H1 (cell line): ENCODE results near the gene PRC1. TPM values are rescaled to one million over a fixed set of nuclear protein-coding genes. Genes with fewer than 3 reads are reported as not detected.

Experiments used
- CTCF ChIA-PET: fragments of 300-600 bp; sonication (Branson Sonifier 250); formaldehyde crosslinking; loops from one replicate; lab custom pipeline; 2021; ENCODE audit not compliant: partially characterized antibody; lab: Charles Lee
- POLR2A ChIA-PET: fragments of 300-600 bp; sonication (Branson Sonifier 250); formaldehyde crosslinking; loops from one replicate; lab custom pipeline; 2021; ENCODE audit warnings: inconsistent platforms; ENCODE audit not compliant: partially characterized antibody; lab: Charles Lee
- DNase-seq, 2 experiments: peaks; one replicate each; pipeline versions ENCODE4 v3.0.0 to v3.0.0-alpha.2; 2010 to 2022; ENCODE audit warnings: low spot score in 2 of 2, low read depth in 1 of 2, mixed read lengths in 1 of 2
- FAIRE-seq: peaks from 2 replicates; lab custom pipeline; 2011; peaks lifted over from hg19 to GRCh38; lab: Jason Lieb, UNC
- H2AFZ ChIP-seq: 2 replicates; pipeline ENCODE4 v1.8.1; 2012; ENCODE audit warnings: low read length, inconsistent platforms
- H2AK5ac ChIP-seq: 2 replicates; pipeline ENCODE4 v1.6.1; 2013; ENCODE audit warnings: low read depth, low read length
- H2BK120ac ChIP-seq: replicated peaks from 2 replicates; pipeline ENCODE3; 2013; ENCODE audit warnings: low read depth, low read length, inconsistent platforms
- H2BK12ac ChIP-seq: 2 replicates; pipeline ENCODE4 v1.6.1; 2013; ENCODE audit warnings: low read depth, low read length
- H2BK15ac ChIP-seq: 2 replicates; pipeline ENCODE4 v1.6.1; 2013; ENCODE audit warnings: low read length
- H2BK20ac ChIP-seq: 2 replicates; pipeline ENCODE4 v1.6.1; 2013; ENCODE audit warnings: low read length
- H2BK5ac ChIP-seq: 2 replicates; pipeline ENCODE4 v1.6.1; 2013; ENCODE audit warnings: low read depth, low read length
- H3K14ac ChIP-seq: 2 replicates; pipeline ENCODE4 v1.6.1; 2013; ENCODE audit warnings: inconsistent platforms; ENCODE audit not compliant: insufficient read length
- H3K18ac ChIP-seq: 2 replicates; pipeline ENCODE4 v1.6.1; 2013; ENCODE audit warnings: low read length; ENCODE audit errors: extremely low read depth
- H3K23ac ChIP-seq: 2 replicates; pipeline ENCODE4 v1.6.1; 2013; ENCODE audit warnings: inconsistent platforms; ENCODE audit not compliant: insufficient read length
- H3K23me2 ChIP-seq: 2 replicates; pipeline ENCODE4 v1.6.1; 2013; ENCODE audit warnings: low read depth, low read length
- H3K27ac ChIP-seq: 2 replicates; pipeline ENCODE4 v1.6.1; 2011; ENCODE audit warnings: low read depth, low read length, inconsistent platforms
- H3K27me3 ChIP-seq, 4 experiments: replicated peaks in 1 of 4; 1 replicate in 1 of 4; 2 replicates in 3 of 4; pipeline versions ENCODE4 v1.6.1 to v1.8.1; 2011 to 2013; ENCODE audit warnings: low read length in 3 of 4, mild to moderate bottlenecking in 3 of 4, inconsistent platforms in 2 of 4, mixed read lengths in 2 of 4, moderate library complexity in 1 of 4; ENCODE audit not compliant: control insufficient read depth in 3 of 4, insufficient read depth in 3 of 4; ENCODE audit errors: extremely low read depth in 1 of 4
- H3K36me3 ChIP-seq, 4 experiments: 2 replicates each; pipeline versions ENCODE4 v1.6.1 to v1.8.1; 2011 to 2013; ENCODE audit warnings: mild to moderate bottlenecking in 4 of 4, low read length in 3 of 4, moderate library complexity in 2 of 4, control low read depth in 1 of 4, inconsistent platforms in 1 of 4; ENCODE audit not compliant: insufficient read depth in 4 of 4, control insufficient read depth in 2 of 4
- H3K4ac ChIP-seq: replicated peaks from 2 replicates; pipeline ENCODE3; 2013; ENCODE audit warnings: low read length, low read depth, mixed read lengths, inconsistent platforms; ENCODE audit not compliant: insufficient read length
- H3K4me1 ChIP-seq, 4 experiments: replicated peaks in 1 of 4; 1 replicate in 1 of 4; 2 replicates in 3 of 4; pipeline versions ENCODE4 v1.6.1 to v1.8.1; 2011 to 2013; ENCODE audit warnings: low read length in 3 of 4, inconsistent platforms in 2 of 4, mixed read lengths in 1 of 4; ENCODE audit not compliant: insufficient read depth in 4 of 4, control insufficient read depth in 3 of 4
- H3K4me2 ChIP-seq, 2 experiments: 2 replicates each; pipeline versions ENCODE4 v1.6.1 to v1.8.1; 2011 to 2013; ENCODE audit warnings: low read depth in 2 of 2, low read length in 2 of 2, control low read depth in 1 of 2, inconsistent platforms in 1 of 2, mild to moderate bottlenecking in 1 of 2; ENCODE audit not compliant: insufficient read depth in 1 of 2
- H3K4me3 ChIP-seq, 4 experiments: fragments of 200-600, 300-600 bp in 1 of 4; sonication (generic), shearing (Covaris generic), sonication (Bioruptor Twin) in 1 of 4; 2 replicates each; pipeline versions ENCODE4 v1.5.1 to v1.8.1; 2011 to 2016; ENCODE audit warnings: low read length in 4 of 4, low read depth in 3 of 4, control low read depth in 2 of 4, inconsistent platforms in 2 of 4, mild to moderate bottlenecking in 2 of 4, mixed read lengths in 1 of 4, moderate library complexity in 1 of 4; ENCODE audit not compliant: insufficient read depth in 2 of 4; ENCODE audit errors: extremely low read depth in 1 of 4
- H3K56ac ChIP-seq: replicated peaks from 2 replicates; pipeline ENCODE3; 2013; ENCODE audit warnings: low read depth, mild to moderate bottlenecking, mixed read lengths, low read length, inconsistent platforms; ENCODE audit not compliant: insufficient read length
- H3K79me1 ChIP-seq: 2 replicates; pipeline ENCODE4 v1.6.1; 2013; ENCODE audit warnings: low read depth, low read length, control low read depth
- H3K79me2 ChIP-seq, 2 experiments: 2 replicates each; pipeline versions ENCODE4 v1.6.1 to v1.8.1; 2012 to 2013; ENCODE audit warnings: low read length in 2 of 2, mild to moderate bottlenecking in 2 of 2, inconsistent platforms in 1 of 2; ENCODE audit not compliant: insufficient read depth in 2 of 2, control insufficient read depth in 1 of 2
- H3K9ac ChIP-seq, 4 experiments: replicated peaks in 1 of 4; 1 replicate in 1 of 4; 2 replicates in 3 of 4; pipeline versions ENCODE4 v1.6.1 to v1.8.1; 2011 to 2013; ENCODE audit warnings: low read depth in 3 of 4, low read length in 3 of 4, control low read depth in 2 of 4, mild to moderate bottlenecking in 2 of 4, moderate library complexity in 2 of 4, inconsistent platforms in 1 of 4; ENCODE audit errors: extremely low read depth in 1 of 4
- H3K9me3 ChIP-seq, 2 experiments: 2 replicates each; pipeline versions ENCODE4 v1.6.1 to v1.8.1; 2012 to 2013; ENCODE audit warnings: mild to moderate bottlenecking in 2 of 2, moderate library complexity in 2 of 2, control low read depth in 1 of 2, inconsistent platforms in 1 of 2, low read depth in 1 of 2, low read length in 1 of 2, mixed read lengths in 1 of 2; ENCODE audit not compliant: insufficient read depth in 2 of 2
- H4K20me1 ChIP-seq, 2 experiments: replicated peaks in 1 of 2; 2 replicates each; pipeline versions ENCODE3 to v1.8.1; 2011 to 2013; ENCODE audit warnings: inconsistent platforms in 2 of 2, low read length in 2 of 2, mild to moderate bottlenecking in 1 of 2; ENCODE audit not compliant: insufficient read depth in 2 of 2, control insufficient read depth in 1 of 2
- H4K5ac ChIP-seq: 2 replicates; pipeline ENCODE4 v1.6.1; 2013; ENCODE audit warnings: low read length, low read depth, mixed read lengths, inconsistent platforms; ENCODE audit not compliant: insufficient read length
- H4K8ac ChIP-seq: 2 replicates; pipeline ENCODE4 v1.8.0; 2013; ENCODE audit warnings: mild to moderate bottlenecking, moderate library complexity, low read length, inconsistent platforms; ENCODE audit not compliant: insufficient read depth; ENCODE audit errors: extremely low read depth
- H4K91ac ChIP-seq: replicated peaks from 2 replicates; pipeline ENCODE3; 2013; ENCODE audit warnings: low read length, mixed read lengths, inconsistent platforms; ENCODE audit not compliant: insufficient read length
- JUN ChIP-seq: IDR thresholded peaks from 2 replicates; pipeline ENCODE4 v1.6.1; 2011; ENCODE audit warnings: low read depth, mild to moderate bottlenecking, improper control_type of control experiment, low read length
- JUND ChIP-seq: IDR thresholded peaks from 2 replicates; pipeline ENCODE4 v1.6.1; 2011; ENCODE audit warnings: mild to moderate bottlenecking, improper control_type of control experiment, low read length
- KDM1A ChIP-seq: fragments of 200-600, 300-600 bp; sonication (generic); IDR thresholded peaks from 2 replicates; pipeline ENCODE4 v1.7.1; 2016; ENCODE audit warnings: mild to moderate bottlenecking, low read length, borderline replicate concordance
- POLR2AphosphoS5 ChIP-seq: IDR thresholded peaks from 2 replicates; pipeline ENCODE4 v1.6.1; 2011; ENCODE audit warnings: low read depth, low read length
- POU5F1 ChIP-seq: IDR thresholded peaks from 2 replicates; pipeline ENCODE4 v1.6.1; 2011; ENCODE audit warnings: low read depth, mild to moderate bottlenecking, low read length, moderate library complexity
- RAD21 ChIP-seq, 2 experiments: IDR thresholded peaks in 1 of 2; conservative IDR thresholded peaks in 1 of 2; 2 replicates each; pipeline ENCODE4 v1.6.1; 2011; ENCODE audit warnings: low read depth in 2 of 2, low read length in 2 of 2, improper control_type of control experiment in 1 of 2, inconsistent platforms in 1 of 2, mild to moderate bottlenecking in 1 of 2, moderate library complexity in 1 of 2
- RXRA ChIP-seq: IDR thresholded peaks from 2 replicates; pipeline ENCODE4 v1.6.1; 2011; ENCODE audit warnings: low read depth, mild to moderate bottlenecking, low read length, moderate library complexity; ENCODE audit not compliant: insufficient read depth
- SAP30 ChIP-seq: fragments of 300-600 bp; sonication (generic); IDR thresholded peaks from 2 replicates; pipeline ENCODE4 v1.7.1; 2012; ENCODE audit warnings: low read length, moderate library complexity, mild to moderate bottlenecking, inconsistent platforms; ENCODE audit not compliant: insufficient read depth, insufficient replicate concordance
- USF2 ChIP-seq: IDR thresholded peaks from 2 replicates; pipeline ENCODE4 v1.6.1; 2011; ENCODE audit warnings: low read length, improper control_type of control experiment
- WGBS, 2 experiments: shearing (Covaris generic) in 1 of 2; methylation state at CpG; one replicate each; pipeline versions ENCODE4 v1.1.6 to v1.1.7; 2013 to 2015; ENCODE audit warnings: low lambda C conversion rate in 2 of 2, mixed read lengths in 2 of 2, inconsistent platforms in 1 of 2, low coverage in 1 of 2, missing lambda C conversion rate in 1 of 2; ENCODE audit not compliant: insufficient replicate concordance in 2 of 2, insufficient coverage in 1 of 2, insufficient read length in 1 of 2; ENCODE audit errors: extremely low coverage in 1 of 2, missing lambda C conversion rate in 1 of 2; 5-methylcytosine and 5-hydroxymethylcytosine counted together
- polyA plus RNA-seq, 7 experiments: library from polyadenylated mRNA; depleted of rRNA in 3 of 7; stranded (reverse) in 5 of 7; unstranded in 2 of 7; fragments of >200 nt in 5 of 7; fragments of 200-250 nt in 2 of 7; gene quantifications; 1 replicate in 5 of 7; 2 replicates in 1 of 7; 4 replicates in 1 of 7; pipeline versions ENCODE4 v1.2.1 to v1.2.3, GENCODE V29; 2011 to 2013; ENCODE audit warnings: missing spikeins in 2 of 7, mixed read lengths in 2 of 7
- total RNA-seq: library from RNA; stranded (reverse); fragmentation: NEBNext Ultra II Directional; extraction: Animal tissue kit (Norgen Biotek cat#: 25700); gene quantifications from 2 replicates; pipeline ENCODE4 v1.2.1, GENCODE V29; 2021

PRC1 gene
- total and polyA plus RNA-seq, 2 of the 8 experiments (the other 6 are each of a cell fraction or from before 2014, with no cell fraction given) = 90.7 to 181 TPM

- no peak overlapping the region for H3K27ac ChIP-seq
- H2AK5ac ChIP-seq = no peak overlapping the region
- ChIA-PET CTCF (interaction anchor here (0.7 to 19.2 kb wide), 7 partner anchors 9 to 1018 kb away, joined by 3 to 306 read pairs (median 5); partner anchors contain the start of genes HDDC3 and UNC45A), POLR2A (interaction anchor here (0.6 to 2.7 kb wide), 5 partner anchors 10 to 74 kb away, joined by 3 to 14 read pairs (median 9); partner anchors contain the start of genes HDDC3, PRC1 and UNC45A)
- peaks cover 8 to 43% (median 30%) of the 10 kb centered on the region in 4 experiments for H3K36me3 ChIP-seq
- no peaks in the 10 kb centered on the region for H3K27me3 ChIP-seq
- H3K9me3 ChIP-seq = no peaks in the 10 kb centered on the region
- H2BK5ac ChIP-seq = no peak overlapping the region
- no peak overlapping the region for H4K91ac ChIP-seq
- no peak overlapping the region; a peak in 1 of 7 replicates for H3K9ac ChIP-seq
- H2BK15ac ChIP-seq = no peak overlapping the region
- H3K79me1 ChIP-seq = peaks cover 3% of the 10 kb centered on the region; the same call in 1 of the 2 replicates
- no peak overlapping the region for H3K14ac ChIP-seq
- H3K23me2 ChIP-seq = peaks cover 14% of the 10 kb centered on the region; the same call in 1 of the 2 replicates
- H4K20me1 ChIP-seq = peaks cover 0 to 5% of the 10 kb centered on the region in 2 experiments
- no peak overlapping the region for H4K8ac ChIP-seq
- H3K18ac ChIP-seq = no peak overlapping the region
- no peak for DNase-seq
- no peak overlapping the region for H2BK120ac ChIP-seq
- H3K23ac ChIP-seq = no peak overlapping the region
- no peak overlapping the region for H3K4me2 ChIP-seq
- H3K4me1 ChIP-seq = peaks cover 0 to 15% (median 8%) of the 10 kb centered on the region in 4 experiments; a peak in 6 of 7 replicates
- H2BK20ac ChIP-seq = no peak overlapping the region
- WGBS, 2 experiments = 94% methylated on average over 14 of the region's 14 CpGs; no CpG with 5 or more reads in 1 of the 2 experiments
- H3K56ac ChIP-seq = no peak overlapping the region
- H3K4me3 ChIP-seq = no peak overlapping the region
- H4K5ac ChIP-seq = no peak overlapping the region
- no peak overlapping the region for H2AFZ ChIP-seq
- H3K79me2 ChIP-seq = no peaks in the 10 kb centered on the region
- H2BK12ac ChIP-seq = no peak overlapping the region
- FAIRE-seq = no peak
- H3K4ac ChIP-seq = no peak overlapping the region
- TF ChIP-seq JUND (no peak), KDM1A (no peak), SAP30 (no peak), POU5F1 (no peak), RAD21 (IDR thresholded peaks at IDR 0.05 in 1 of 2, conservative IDR thresholded peaks at IDR 0.05 in 1 of 2; ENCODE audit: low read depth in 2 of 2, low read length in 2 of 2) (no peak), RXRA (no peak), JUN (no peak), POLR2AphosphoS5 (no peak), USF2 (no peak)
These were observed 41.2 kb downstream of the PRC1 start for GRCh38 chr15:90952901-90953677.
